DLD1 (cell line): ENCODE results near the gene AQP3.
"Not testable (repeated sequence)": the region's sequence is repeated elsewhere in the genome, so short reads cannot be mapped to it uniquely, and the experiment has no call there.

Source experiments
- in situ Hi-C: cut with HindIII; loops from 2 replicates; pipeline ENCODE4 v1.10.0; 2017; ENCODE audit warnings: low sequenced_read_pairs

Gene AQP3

GRCh38 chr9:33445389-33446239 lies 1.8 kb downstream of the AQP3 start:
- in situ Hi-C loops, result no loop called here

GRCh38 chr9:33443464-33444154 lies 3.8 kb downstream of the AQP3 start:
- in situ Hi-C loops, result no loop called here

GRCh38 chr9:33443047-33443446 lies 4.3 kb downstream of the AQP3 start:
- in situ Hi-C loops, result no loop called here

GRCh38 chr9:33442125-33442524 lies 5.3 kb downstream of the AQP3 start:
- in situ Hi-C loops, result no loop called here

GRCh38 chr9:33440609-33441008 lies 6.8 kb downstream of the AQP3 start:
- in situ Hi-C loops, result no loop called here

- in situ Hi-C loops, result no loop called here
Measured at GRCh38 chr9:33440204-33440603, 7.2 kb downstream of the AQP3 start.

- in situ Hi-C loops, result no loop called here
Measured at GRCh38 chr9:33439731-33440130, 7.7 kb downstream of the AQP3 start.

- in situ Hi-C loops, result no loop called here
Measured at GRCh38 chr9:33438926-33439680, 8.3 kb downstream of the AQP3 start.

- in situ Hi-C loops, result no loop called here
Measured at GRCh38 chr9:33437898-33438297, 9.5 kb downstream of the AQP3 start.

GRCh38 chr9:33437205-33437604 lies 10.2 kb downstream of the AQP3 start:
- in situ Hi-C loops, result no loop called here

- in situ Hi-C loops, result no loop called here
Measured at GRCh38 chr9:33436445-33436844, 10.9 kb downstream of the AQP3 start.

- in situ Hi-C loops, result no loop called here
Measured at GRCh38 chr9:33435821-33436277, 11.5 kb downstream of the AQP3 start.

GRCh38 chr9:33434317-33435105 lies 12.9 kb downstream of the AQP3 start:
- in situ Hi-C loops, result no loop called here

GRCh38 chr9:33433871-33434270 lies 13.5 kb downstream of the AQP3 start:
- in situ Hi-C loops, result no loop called here

GRCh38 chr9:33431420-33431819 lies 16.0 kb downstream of the AQP3 start:
- in situ Hi-C loops, result no loop called here

GRCh38 chr9:33430942-33431341 lies 16.5 kb downstream of the AQP3 start:
- in situ Hi-C loops, result no loop called here

- in situ Hi-C loops, result no loop called here
Measured at GRCh38 chr9:33429256-33429985, 18.0 kb downstream of the AQP3 start.

GRCh38 chr9:33426843-33427293 lies 20.5 kb downstream of the AQP3 start:
- in situ Hi-C loops, result no loop called here

GRCh38 chr9:33425128-33425533 lies 22.3 kb downstream of the AQP3 start:
- in situ Hi-C loops, result no loop called here

GRCh38 chr9:33424492-33424891 lies 22.9 kb downstream of the AQP3 start:
- in situ Hi-C loops, result not testable (repeated sequence)
